ENCODE data around the gene GRIA2.

GRCh38 chr4:157290622-157291021 lies 70.1 kb downstream of the GRIA2 start:
- TF ChIP-seq, protein P1, sequence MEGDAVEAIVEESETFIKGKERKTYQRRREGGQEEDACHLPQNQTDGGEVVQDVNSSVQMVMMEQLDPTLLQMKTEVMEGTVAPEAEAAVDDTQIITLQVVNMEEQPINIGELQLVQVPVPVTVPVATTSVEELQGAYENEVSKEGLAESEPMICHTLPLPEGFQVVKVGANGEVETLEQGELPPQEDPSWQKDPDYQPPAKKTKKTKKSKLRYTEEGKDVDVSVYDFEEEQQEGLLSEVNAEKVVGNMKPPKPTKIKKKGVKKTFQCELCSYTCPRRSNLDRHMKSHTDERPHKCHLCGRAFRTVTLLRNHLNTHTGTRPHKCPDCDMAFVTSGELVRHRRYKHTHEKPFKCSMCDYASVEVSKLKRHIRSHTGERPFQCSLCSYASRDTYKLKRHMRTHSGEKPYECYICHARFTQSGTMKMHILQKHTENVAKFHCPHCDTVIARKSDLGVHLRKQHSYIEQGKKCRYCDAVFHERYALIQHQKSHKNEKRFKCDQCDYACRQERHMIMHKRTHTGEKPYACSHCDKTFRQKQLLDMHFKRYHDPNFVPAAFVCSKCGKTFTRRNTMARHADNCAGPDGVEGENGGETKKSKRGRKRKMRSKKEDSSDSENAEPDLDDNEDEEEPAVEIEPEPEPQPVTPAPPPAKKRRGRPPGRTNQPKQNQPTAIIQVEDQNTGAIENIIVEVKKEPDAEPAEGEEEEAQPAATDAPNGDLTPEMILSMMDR (conservative IDR thresholded peaks at IDR 0.05; ENCODE audit: low read length) = no peak
- no peak for TF ChIP-seq EZH2phosphoT487 (IDR thresholded peaks at IDR 0.05; ENCODE audit: borderline replicate concordance, low read depth, low read length)
